Stimulated activated CD8-positive, alpha-beta memory T cell treated with anti-CD3 and anti-CD28 coated beads, Interleukin-15, amount 100 ng/mL, for 1 hour (primary cell): ENCODE measurements around the gene SHANK1.

Experiments used
- DNase-seq: peaks from one replicate; pipeline ENCODE4 v3.0.0-alpha.2; 2020; ENCODE audit warnings: low read depth

The SHANK1 gene

DNA sequence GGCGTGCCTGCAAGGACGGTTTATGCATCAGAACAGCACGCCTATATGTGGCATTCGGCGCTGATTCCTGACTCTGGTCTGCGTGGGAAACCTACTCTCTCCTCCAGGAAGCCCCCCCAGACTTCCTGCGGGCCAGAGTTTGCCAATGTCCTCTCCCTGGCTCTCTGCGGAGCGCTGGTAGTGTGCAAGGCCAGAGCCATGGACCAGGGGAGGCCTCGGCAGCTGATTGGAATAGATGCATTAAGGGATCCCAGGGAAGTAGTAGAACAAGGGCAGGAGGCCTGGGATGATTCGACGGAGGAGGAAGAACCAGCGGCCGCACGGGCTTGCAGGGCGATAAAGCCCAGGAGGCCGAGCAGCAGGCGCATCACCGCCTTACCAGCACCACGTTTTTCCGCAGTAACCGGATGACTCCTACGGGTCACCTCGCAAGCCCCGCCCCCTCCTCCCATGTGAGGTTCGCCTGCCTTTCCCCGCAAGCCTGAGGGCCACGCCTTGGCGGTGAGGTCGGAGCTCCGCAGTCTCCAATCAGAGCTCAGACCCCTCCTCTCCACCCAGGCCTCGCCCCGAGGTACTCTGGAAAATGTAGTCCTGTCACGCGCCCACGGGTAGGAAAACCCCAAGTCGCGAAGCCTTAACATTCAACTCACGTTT, 8.6 kb upstream of the SHANK1 start:
- peak; percentile 41 for DNase-seq

DNA sequence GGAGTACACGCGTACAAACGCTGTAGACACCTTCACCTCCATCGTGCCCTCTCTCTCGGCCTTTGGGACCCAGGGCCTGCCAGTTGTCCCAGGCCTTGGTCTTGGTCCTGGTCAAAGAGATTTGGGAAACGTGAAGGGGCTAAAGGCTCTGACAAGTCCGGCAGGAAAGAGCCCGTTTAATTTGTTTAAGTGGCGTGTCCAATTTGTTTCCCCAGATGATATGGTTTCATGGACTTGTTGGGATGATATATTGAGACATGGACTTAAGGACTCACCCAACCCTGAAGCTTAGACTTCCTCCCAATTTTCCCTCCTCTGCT, 6.3 kb upstream of the SHANK1 start:
- DNase-seq, result no peak

DNA sequence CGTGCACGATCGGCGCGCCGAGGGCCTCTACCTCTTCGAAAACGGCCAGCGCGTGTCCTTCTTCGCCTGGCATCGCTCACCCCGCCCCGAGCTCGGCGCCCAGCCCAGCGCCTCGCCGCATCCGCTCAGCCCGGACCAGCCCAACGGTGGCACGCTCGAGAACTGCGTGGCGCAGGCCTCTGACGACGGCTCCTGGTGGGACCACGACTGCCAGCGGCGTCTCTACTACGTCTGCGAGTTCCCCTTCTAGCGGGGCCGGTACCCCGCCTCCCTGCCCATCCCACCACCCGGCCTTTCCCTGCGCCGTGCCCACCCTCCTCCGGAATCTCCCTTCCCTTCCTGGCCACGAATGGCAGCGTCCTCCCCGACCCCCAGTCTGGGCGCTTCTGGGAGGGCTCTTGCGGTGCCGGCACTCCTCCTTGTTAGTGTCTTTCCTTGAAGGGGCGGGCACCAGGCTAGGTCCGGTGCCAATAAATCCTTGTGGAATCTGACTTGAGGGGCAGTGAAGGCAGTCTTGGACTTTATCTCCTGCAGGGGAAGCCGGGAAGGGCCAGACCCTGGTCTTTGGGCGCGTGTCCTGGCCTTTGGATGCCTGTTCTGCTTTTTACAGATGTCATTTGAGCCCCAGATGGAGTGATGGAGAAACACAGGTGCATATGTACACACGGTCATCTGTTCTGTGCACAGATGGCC, 5.8 kb upstream of the SHANK1 start:
- DNase-seq, result no peak

DNA sequence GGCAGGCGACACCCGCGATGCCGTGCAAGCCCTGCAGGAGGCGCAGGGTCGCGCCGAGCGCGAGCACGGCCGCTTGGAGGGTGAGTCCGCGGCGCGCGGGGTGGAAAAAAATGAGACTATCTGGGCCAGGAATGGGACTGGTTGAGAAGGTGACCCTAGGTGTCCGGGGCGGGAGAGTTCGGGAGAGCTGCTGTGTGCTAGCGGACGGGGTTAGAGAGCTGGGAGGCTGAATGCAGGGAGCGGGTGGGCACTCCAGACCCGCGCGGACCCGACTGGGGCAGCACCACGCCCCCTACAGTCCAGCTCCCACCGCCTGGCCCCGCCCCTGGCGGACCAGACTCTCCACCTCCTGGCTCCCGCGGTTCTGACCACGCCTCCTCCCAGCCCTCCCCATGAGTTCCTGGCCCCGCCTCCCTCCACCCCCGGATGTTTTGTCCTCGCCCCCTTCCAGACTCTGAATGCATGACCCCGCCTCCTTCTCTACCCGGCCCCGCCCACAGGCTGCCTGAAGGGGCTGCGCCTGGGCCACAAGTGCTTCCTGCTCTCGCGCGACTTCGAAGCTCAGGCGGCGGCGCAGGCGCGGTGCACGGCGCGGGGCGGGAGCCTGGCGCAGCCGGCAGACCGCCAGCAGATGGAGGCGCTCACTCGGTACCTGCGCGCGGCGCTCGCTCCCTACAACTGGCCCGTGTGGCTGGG, 5.1 kb upstream of the SHANK1 start:
- peak; percentile 91 for DNase-seq

DNA sequence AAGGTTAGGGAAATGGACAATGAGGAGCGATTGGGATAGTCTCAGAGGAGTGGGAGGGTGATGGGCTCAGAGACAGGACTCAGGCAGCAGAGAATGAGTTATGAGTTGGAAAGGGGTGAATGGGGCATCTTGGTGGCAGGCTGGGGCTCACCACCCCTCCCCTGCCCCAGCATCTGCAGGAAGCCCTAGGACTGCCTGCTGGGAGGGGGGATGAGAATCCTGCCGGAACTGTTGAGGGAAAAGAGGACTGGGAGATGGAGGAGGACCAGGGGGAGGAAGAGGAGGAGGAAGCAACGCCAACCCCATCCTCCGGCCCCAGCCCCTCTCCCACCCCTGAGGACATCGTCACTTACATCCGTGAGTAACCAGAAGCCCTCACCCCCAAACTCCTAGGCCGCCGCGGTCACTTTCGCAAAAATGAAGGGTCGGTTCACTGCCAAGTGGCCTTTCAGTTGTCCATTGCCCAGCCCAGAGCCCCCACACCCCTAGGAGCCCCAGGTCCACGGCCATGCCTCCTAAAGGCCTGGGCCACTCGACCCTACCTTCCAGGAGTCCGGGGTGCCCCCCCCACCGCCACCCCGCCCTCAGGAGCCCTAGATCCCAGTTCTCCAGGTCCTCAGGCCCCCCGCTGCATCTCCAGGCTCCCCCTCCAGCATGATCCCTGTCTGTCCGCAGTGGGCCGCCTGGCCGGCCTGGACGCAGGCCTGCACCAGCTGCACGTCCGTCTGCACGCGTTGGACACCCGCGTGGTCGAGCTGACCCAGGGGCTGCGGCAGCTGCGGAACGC, 4.3 kb upstream of the SHANK1 start:
- no peak for DNase-seq

DNA sequence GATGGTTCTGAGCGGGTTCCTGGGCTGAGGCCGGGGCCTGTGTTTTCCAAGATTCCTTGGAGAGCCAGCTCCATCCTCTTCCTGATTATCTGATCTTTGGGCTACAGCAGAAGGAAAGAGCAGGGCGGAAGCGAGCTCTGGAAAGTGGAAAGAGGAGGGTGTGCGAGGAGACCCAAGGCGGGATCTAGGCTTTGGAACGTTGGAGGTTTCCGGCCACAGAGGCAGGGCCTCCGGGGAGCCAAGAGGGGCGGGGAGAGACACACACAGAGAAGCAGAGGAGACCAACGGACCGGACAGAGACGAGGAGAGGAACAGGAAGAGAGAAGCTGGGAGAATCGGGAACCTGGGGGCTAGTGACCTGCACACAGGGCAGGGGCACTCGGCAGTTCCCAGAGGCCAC, 3.5 kb upstream of the SHANK1 start, which contains the start of gene CLEC11A:
Gene CLEC11A, plus strand, starts transcription at position 296 of the 400 bp plus-strand sequence. CDS start 162 bp downstream, outside the sequence.
- DNase-seq, result no peak

DNA sequence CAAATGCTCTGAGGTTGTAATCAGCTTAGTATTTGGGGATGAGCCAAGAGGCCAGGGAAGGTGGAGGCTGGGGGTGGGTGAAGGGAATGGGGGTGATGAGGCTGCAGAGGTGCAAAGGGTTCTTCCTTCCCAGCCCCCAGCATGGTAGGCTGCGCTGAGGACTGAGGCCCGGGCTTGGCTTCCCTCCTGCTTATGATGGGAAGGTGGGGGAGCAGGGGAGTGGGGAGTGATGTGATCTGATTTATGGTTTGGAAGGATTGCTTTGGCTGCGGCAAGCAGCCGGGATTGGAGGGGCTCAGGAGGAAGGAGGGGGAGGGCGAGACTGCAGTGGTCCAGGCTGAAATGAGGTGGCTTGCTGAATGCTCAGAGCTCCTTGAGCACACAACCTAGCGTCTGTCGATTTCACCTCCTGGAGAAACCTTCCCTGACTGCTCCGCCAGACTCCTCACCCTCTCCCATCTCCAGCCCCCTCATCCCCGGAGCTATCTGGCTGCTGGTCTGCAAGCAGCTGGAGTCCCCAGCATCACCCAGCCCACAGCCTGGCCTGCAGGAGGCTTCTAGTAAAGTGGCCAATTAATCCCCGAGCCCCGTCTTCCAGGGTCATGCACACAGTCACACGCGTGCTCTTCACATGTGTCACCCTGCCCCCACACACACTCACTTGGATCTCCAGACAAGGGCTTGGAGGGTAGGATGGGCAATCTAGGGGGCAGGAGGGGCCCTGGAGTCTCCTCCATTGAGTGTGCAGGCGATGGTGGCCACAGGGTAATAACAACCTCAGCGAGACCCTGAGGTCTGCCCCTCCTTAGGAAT, 2.8 kb upstream of the SHANK1 start:
- no peak for DNase-seq

DNA sequence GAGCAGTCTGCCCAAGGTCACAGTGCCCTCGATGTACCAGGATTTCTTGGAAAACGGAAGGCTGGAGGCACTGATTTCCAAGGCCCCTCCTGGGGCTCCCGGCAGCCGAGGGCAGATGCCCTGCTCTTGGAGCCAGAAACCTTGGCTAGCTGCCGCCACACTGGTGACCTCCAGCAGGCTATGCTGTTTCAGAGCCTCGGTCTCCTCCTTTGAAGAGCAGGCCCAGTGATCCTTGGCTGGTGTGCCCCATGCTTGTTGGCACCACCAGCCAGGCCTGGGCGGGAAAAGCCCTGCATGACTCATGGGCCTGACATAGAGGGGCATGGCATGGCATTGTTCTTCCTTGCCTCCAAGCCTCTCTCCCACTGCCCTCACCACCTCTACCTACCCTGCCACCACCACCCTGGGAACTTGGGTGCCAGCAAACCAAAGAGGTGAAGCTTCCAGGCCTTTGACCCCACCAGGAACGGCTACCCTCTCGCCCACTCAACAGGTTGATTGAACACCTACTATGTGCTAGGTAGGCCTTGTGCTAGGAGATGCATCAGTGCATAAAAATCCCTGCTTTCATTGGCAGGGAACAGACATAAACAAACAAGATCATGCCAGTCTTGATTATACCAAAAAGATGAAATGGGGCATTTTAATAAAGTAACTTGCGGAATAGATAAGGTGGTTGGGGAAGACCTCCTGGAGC, 2.0 kb upstream of the SHANK1 start:
- DNase-seq, result no peak

DNA sequence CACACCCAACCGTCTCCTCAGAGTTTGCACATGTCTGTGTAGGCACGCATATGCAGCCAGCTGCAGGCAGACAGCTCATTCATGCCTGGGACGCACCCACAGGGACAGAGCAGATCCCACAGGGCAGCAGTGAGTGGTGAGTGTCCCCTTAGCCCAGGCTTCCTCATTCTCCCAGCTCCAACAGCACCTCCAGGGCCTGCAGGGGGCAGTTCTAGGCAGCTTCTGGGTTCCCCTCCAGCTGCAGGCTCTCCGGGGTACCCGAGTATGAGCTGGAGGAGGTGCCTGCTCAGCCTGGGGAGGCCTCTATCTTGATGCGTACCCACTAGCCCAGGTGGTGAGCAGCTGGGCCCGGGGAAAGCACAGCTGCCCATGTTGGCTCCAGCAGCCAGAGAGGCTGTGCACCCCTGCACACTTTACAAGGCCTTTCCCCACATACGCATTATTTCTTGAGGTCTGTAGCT, 1.3 kb upstream of the SHANK1 start:
- no peak for DNase-seq

DNA sequence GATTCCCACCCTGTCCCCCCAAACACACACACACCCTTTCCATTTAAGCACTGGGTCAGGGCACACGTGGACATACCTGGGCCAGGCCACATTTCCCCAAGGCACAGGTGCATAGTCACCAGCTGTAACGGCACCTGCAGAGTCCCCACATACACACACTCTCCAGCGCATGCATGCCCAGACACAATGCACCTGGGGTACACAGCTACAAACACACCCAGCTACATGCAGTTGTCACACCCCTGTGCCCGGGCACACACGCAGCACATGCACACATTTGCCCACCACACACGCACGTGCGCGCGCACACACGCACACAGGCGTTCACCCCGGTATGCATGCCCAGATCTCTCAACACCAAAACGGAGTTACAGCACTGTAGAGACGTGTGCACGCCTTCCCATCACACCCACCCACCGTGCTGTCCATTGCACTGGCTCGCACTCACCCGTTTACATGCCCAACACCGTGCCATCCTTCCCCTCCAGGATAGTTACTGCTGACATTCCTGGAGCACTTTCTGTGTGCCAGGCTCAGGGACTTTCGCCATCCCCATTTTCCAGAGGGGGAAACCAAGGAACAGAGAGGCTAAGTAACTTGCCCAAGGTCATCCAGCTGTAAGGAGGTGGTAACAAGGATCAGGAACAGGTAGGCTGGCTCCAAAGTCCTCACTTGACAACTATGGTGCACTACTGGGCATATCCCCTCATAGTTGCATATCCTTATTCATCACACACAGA, 749 bp upstream of the SHANK1 start:
- no peak for DNase-seq

DNA sequence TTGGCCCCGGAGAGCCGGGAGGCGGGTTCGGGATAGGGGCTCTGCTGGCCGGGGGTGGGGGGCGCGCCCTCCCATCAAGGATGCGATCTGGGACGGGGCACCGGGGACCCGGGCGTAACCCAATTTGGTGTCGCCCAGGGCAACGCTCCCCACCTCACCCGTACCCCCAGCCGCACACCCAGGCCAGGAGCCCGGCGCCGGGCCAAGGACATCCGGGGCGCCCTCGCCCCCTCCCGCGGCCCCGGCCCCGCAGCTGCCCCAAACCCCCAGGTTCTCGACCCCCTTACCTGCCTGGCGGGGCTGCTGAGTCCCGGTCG, 525 bp downstream of the SHANK1 start:
- DNase-seq, result no peak

DNA sequence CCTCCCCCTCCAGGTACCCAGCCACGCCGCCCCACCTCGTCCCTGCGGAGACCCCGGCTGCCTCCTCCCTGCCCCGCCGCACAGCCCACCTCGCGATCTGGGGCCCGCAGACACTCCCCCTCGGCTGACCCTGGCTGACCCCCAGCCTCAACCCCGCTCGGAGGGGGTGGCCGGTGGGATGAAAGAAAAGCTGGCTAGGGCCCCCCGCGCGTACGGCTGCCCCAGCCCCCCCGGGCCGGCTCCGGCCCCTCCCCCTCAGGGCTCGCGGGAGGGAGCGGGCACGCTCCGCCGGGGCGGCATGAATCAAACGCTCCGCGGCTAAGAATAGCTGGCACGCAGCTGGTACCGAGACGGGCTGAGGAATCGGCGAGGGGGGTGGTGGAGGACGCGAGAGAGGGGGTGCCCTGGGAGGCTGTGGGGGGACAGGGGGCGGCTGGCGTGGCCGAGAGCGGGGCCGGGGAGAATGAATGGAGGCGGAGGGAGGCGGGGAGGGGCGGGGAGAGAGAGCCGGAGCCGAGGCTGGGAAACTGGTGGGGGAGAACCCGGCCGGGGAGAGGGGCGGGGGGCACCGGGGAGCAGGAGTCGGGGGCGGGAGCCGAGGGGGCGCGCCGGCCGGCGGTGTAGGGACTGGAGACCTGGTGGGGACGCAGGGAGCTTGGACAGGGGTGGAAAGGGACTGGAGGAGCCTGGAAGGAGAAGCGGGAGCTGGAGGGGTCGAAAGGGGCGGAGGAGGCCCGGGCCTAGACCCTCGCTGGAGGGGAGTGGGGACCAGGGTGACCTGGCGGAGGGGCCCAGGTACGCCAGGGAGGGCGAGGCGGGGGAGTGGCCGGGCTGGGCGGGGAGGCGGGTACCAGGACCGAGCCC, 1.1 kb downstream of the SHANK1 start:
- DNase-seq, result no peak

DNA sequence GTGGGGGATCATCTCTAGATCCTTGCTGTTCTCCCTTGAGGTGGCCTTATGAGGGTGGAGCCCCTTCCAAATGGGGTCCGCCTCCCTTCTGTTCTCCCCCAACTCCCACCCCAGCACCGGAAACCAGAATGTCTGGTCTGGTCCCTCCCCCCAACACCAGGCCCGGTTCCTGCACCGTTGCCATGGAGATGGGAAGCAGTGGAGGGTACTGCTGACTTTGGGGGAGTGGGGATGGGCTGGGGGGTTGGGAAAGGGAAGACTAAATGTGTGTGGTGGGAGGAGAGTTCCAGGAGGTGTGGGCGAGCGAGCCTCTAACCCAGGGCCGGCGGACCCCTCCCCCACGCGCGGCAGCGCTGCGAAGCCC, 1.7 kb downstream of the SHANK1 start:
- DNase-seq, result no peak

DNA sequence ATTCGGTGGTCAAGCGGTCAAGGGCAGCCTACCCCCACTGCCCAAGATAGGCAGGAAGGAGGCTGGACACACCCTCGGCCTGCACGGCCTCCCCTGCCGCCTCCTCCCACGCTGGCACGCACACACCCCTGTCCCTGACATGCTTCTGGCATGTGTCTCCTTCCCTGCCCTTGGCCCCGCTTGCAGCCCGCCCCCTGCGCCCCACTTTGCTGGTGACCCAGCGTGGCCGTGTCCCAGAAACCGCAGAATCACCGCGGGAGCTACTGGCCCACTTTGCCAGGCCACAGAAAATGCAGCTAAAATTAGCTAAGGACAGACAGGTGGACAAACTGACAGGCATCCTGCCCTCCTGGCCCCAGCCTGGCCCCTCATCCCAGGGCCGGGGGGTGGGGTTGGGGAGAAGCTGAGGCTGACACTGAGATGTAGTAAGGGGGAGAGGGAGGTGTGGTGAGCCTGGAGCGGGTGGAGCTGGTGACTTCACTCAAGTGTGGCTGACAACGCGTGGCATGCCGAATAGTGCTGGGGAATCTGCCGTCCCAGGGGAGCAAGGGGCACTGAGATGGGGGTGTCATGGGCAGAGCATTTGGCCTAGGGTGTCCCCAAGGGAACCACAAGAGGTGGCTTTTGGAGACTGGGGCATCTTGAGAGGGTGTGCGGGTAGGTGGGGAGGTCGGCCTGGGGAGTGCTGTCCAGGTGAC, 2.4 kb downstream of the SHANK1 start:
- DNase-seq, result no peak

DNA sequence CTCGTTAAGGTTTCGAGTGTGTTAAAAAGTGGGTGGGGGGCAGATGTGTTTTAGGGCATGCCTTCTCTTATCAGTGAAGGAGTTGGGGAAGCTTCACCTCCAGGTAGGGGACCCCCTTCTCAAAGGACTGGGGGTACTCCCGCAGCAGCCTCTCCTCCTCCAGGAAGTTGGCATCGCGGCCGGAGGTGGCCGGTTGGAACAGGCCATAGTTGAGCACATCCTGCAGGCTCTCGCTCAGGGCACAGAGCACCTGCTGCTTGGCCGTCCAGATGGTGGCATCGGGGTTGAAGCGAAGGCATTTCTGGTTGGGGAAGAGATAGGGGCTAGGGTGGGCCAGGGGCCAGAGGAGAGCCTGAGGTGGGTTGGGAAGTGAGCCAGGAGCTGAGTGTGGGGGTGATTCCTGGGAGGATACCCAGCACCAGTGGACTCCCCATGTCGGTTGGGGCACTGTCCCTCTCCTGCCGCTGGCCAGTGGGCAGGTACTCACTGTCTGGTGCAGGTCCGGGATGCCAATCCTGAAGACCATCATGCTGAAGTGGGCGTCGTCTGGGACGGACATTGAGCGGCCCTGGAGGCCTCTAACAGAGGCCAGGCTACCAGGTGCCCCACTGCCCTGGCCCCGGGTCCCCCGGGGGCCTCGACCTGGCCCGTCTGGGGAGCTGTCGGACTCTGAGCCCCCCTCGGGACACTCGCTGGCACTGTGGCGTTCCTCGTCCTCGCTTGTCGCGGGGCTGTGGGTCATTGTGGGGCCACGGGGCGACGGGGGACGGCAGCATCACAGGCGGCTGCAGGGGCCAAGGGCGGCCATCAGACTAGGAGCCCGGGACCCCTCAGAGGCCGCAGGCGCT, 3.2 kb downstream of the SHANK1 start:
- DNase-seq, result no peak

DNA sequence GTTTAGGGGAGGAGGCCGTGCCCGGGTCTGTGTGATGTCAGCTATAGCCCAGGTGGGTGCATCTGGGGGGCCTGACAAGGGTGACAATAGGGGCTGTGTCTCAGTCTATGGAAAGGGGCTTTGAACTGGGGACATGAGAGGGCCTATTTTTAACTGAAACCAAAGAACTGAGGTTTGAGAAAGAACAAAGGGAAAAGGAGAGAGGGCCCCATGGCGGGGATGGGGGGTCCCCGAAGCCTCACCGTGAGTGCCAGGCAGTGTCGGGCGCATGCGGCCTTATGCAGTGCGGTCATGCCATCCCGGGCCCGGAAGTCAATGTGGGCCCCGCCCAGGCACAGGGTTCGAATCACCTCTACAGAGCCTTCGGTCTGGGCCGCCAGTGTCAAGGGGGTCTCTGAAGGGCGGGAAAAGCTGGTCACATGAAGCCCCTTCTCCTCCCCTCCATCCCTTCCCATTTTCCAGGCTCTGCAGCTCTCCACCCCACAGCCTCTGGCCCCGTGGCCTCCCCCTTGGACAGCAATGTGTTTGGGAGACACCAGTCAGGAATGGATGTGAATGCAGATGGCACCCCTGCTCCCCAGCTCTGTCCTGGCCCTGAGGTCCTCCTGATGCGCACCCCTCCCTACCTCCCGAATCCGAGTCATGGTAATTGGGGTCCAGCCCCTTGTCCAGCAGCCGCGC, 5.9 kb downstream of the SHANK1 start:
- DNase-seq, result no peak

DNA sequence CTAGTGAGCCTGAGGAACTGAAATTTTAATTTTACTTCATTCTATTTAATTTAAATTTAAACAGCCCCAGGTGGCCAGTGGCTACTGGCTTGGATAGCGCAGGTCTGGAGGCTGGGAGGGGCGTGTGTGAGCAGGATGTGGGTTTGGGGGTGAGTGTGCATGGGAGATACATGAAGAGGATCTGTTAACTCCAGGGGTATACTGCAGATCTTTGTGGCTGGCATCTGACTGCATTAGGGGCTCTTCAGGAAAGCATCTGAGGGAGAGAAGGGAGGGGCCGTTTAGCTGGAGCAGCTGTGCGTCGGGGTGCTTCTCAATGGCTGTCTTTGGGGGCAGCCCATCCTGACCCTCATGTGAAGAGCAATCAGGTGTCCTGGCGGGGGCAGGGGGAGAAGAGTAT, 6.8 kb downstream of the SHANK1 start:
- no peak for DNase-seq
